Panc1 (cell line): ENCODE measurements around the gene ZFP90. TPM values are rescaled to one million over a fixed set of nuclear protein-coding genes. Genes with fewer than 3 reads are reported as not detected.

Experiments used
- ATAC-seq: fragments of 200-7000 bp; cut with Tn5 transposase; 2 replicates; pipeline ENCODE4 v1.9.1; 2020; ENCODE audit warnings: mild to moderate bottlenecking, moderate library complexity
- BruUV-seq: library from RNA; stranded (reverse); fragments of 400-500 nt; replicated peaks from 2 replicates; lab custom pipeline; 2021; lab: Mats Ljungman, UMichigan
- CTCF ChIA-PET: fragments of 300-600 bp; sonication (Branson Sonifier 250); formaldehyde crosslinking; loops from one replicate; lab custom pipeline; 2022; ENCODE audit warnings: antibody characterized with exemption; lab: Charles Lee
- POLR2A ChIA-PET: fragments of 300-600 bp; sonication (Branson Sonifier 250); formaldehyde crosslinking; loops from one replicate; lab custom pipeline; 2022; ENCODE audit warnings: antibody characterized with exemption; lab: Charles Lee
- DNase-seq: peaks from one replicate; pipeline ENCODE4 v3.0.0-alpha.2; 2010; ENCODE audit warnings: low read depth, low spot score
- H3K27ac ChIP-seq: 2 replicates; pipeline ENCODE4 v1.5.1; 2011; ENCODE audit warnings: mild to moderate bottlenecking, low read length, inconsistent platforms
- H3K27me3 ChIP-seq: fragments of 200-500 bp; sonication (Bioruptor generic); 2 replicates; pipeline ENCODE4 v1.6.0; 2014; ENCODE audit warnings: low read length, inconsistent platforms; ENCODE audit not compliant: control insufficient read depth, insufficient read depth
- H3K36me3 ChIP-seq: fragments of 200-500 bp; sonication (Bioruptor generic); 2 replicates; pipeline ENCODE4 v1.5.1; 2014; ENCODE audit warnings: inconsistent platforms, mild to moderate bottlenecking, low read length, moderate library complexity; ENCODE audit not compliant: control insufficient read depth, insufficient read depth
- H3K4me1 ChIP-seq: 2 replicates; pipeline ENCODE4 v1.5.1; 2011; ENCODE audit warnings: inconsistent platforms, mild to moderate bottlenecking, low read length, moderate library complexity; ENCODE audit not compliant: control insufficient read depth, insufficient read depth
- H3K4me3 ChIP-seq, 2 experiments: 2 replicates each; pipeline ENCODE4 v1.5.1; 2011 to 2012; ENCODE audit warnings: low read depth in 2 of 2, low read length in 2 of 2, mild to moderate bottlenecking in 2 of 2, inconsistent platforms in 1 of 2, moderate library complexity in 1 of 2
- H3K9me3 ChIP-seq: fragments of 200-500 bp; sonication (Bioruptor generic); 2 replicates; pipeline ENCODE4 v1.5.1; 2014; ENCODE audit warnings: low read depth, mild to moderate bottlenecking, inconsistent platforms, low read length, moderate library complexity; ENCODE audit not compliant: control insufficient read depth, insufficient read depth
- CTCF ChIP-seq: fragments of 450-650 bp; IDR thresholded peaks from 2 replicates; pipeline ENCODE4 v1.5.1; 2017; ENCODE audit warnings: mild to moderate bottlenecking
- POLR2AphosphoS5 ChIP-seq: IDR thresholded peaks from 2 replicates; pipeline ENCODE4 v1.6.1; 2012; ENCODE audit warnings: mild to moderate bottlenecking, low read depth, low read length, moderate library complexity
- REST ChIP-seq, 2 experiments: IDR thresholded peaks; 2 replicates each; pipeline ENCODE4 v1.6.1; 2011 to 2012; ENCODE audit warnings: low read depth in 2 of 2, control low read depth in 1 of 2, low read length in 1 of 2, mild to moderate bottlenecking in 1 of 2, moderate library complexity in 1 of 2; ENCODE audit not compliant: insufficient read depth in 1 of 2
- SIN3A ChIP-seq: IDR thresholded peaks from 2 replicates; pipeline ENCODE4 v1.6.1; 2012; ENCODE audit warnings: low read depth, mild to moderate bottlenecking, low read length, moderate library complexity, borderline replicate concordance; ENCODE audit not compliant: insufficient read depth
- TCF7L2 ChIP-seq: IDR thresholded peaks from 2 replicates; pipeline ENCODE4 v1.6.1; 2011; ENCODE audit warnings: mild to moderate bottlenecking, low read depth, low read length, inconsistent platforms
- in situ Hi-C: cut with HindIII; loops from 2 replicates; pipeline ENCODE4 v1.10.0; 2016; ENCODE audit warnings: low sequenced_read_pairs, low pct_unique_long_range_greater_than_20kb
- intact Hi-C: fragments of 100-400 bp; cut with micrococcal nuclease; formaldehyde crosslinking; loops from one replicate; pipeline ENCODE4 v1.10.0; 2022; ENCODE audit not compliant: unreplicated experiment
- total RNA-seq: library from RNA; stranded (reverse); gene quantifications from one replicate; pipeline ENCODE4 v1.2.1, GENCODE V29; 2021; ENCODE audit not compliant: unreplicated experiment

The ZFP90 gene
- total RNA-seq, 1 experiment from 2014 or later: 16.8 TPM

- no peak for DNase-seq
- no TSS peak for BruUV-seq
- Histone ChIP-seq H3K4me3 (no peak overlapping the region), H3K4me1 (no peaks in the 10 kb centered on the region; the same call in 1 of the 2 replicates), H3K27ac (no peak overlapping the region), H3K27me3 (no peaks in the 10 kb centered on the region), H3K9me3 (no peaks in the 10 kb centered on the region), H3K36me3 (no peaks in the 10 kb centered on the region)
- TF ChIP-seq TCF7L2: no peak
- no peak for TF ChIP-seq POLR2AphosphoS5
- TF ChIP-seq REST (IDR thresholded peaks at IDR 0.05; ENCODE audit: insufficient read depth in 1 of 2, low read depth in 2 of 2, low read length in 1 of 2): no peak
- TF ChIP-seq SIN3A: no peak
- no peak for TF ChIP-seq CTCF
- intact Hi-C loops (no loop called here), in situ Hi-C loops (no loop called here)
- ATAC-seq: no peak
- POLR2A ChIA-PET: interaction anchor here (0.6 kb wide), 1 partner anchor 8 kb away, joined by 3 read pairs; no protein-coding TSS in a partner anchor
- CTCF ChIA-PET: no interaction called here
These were observed 5.2 kb upstream of the ZFP90 start for GRCh38 chr16:68533937-68534336.

- Histone ChIP-seq H3K36me3 (peaks cover 3% of the 10 kb centered on the region; the same call in 1 of the 2 replicates), H3K27ac (no peak overlapping the region), H3K9me3 (no peaks in the 10 kb centered on the region), H3K4me1 (no peaks in the 10 kb centered on the region; the same call in 1 of the 2 replicates), H3K27me3 (no peaks in the 10 kb centered on the region), H3K4me3 (no peak overlapping the region)
- no TSS peak for BruUV-seq
- no peak for TF ChIP-seq POLR2AphosphoS5
- no peak for TF ChIP-seq TCF7L2
- no peak for TF ChIP-seq CTCF
- no peak for TF ChIP-seq SIN3A
- no peak for TF ChIP-seq REST (IDR thresholded peaks at IDR 0.05; ENCODE audit: insufficient read depth in 1 of 2, low read depth in 2 of 2, low read length in 1 of 2)
- DNase-seq (no peak), ATAC-seq (no peak)
- intact Hi-C loops: no loop called here
- in situ Hi-C loops: no loop called here
- ChIA-PET CTCF (no interaction called here), POLR2A (interaction anchor here (0.6 kb wide), 1 partner anchor 368 kb away, joined by 11 read pairs; no protein-coding TSS in a partner anchor)
These were observed 3.8 kb upstream of the ZFP90 start for GRCh38 chr16:68535331-68535730.
